Measurements from ENCODE around the gene PACSIN1.

DNA sequence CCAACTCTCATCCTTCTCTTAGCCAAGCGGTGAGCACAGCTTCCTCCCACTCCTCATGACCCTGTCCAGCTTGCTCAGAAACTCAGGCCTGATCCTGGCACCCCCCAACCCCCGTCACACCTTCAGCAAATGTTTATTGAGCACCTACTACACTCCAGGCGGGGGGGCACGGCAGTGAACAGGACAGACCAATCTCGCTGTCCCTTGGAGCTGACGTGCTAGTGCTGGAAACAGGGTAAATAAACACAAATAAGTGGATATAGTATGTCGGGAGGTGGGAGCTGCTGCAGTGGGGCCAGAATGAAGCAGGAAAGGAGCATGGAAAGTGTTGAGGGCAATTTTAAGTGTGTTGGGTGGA is 97.6 kb downstream of the PACSIN1 start:
- TF ChIP-seq, protein P1, sequence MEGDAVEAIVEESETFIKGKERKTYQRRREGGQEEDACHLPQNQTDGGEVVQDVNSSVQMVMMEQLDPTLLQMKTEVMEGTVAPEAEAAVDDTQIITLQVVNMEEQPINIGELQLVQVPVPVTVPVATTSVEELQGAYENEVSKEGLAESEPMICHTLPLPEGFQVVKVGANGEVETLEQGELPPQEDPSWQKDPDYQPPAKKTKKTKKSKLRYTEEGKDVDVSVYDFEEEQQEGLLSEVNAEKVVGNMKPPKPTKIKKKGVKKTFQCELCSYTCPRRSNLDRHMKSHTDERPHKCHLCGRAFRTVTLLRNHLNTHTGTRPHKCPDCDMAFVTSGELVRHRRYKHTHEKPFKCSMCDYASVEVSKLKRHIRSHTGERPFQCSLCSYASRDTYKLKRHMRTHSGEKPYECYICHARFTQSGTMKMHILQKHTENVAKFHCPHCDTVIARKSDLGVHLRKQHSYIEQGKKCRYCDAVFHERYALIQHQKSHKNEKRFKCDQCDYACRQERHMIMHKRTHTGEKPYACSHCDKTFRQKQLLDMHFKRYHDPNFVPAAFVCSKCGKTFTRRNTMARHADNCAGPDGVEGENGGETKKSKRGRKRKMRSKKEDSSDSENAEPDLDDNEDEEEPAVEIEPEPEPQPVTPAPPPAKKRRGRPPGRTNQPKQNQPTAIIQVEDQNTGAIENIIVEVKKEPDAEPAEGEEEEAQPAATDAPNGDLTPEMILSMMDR (IDR thresholded peaks at IDR 0.05; ENCODE audit: low read depth, low read length), result no peak
- TF ChIP-seq POLR2A (IDR thresholded peaks at IDR 0.05; ENCODE audit: extremely low read depth, insufficient read length), result no peak

Measured in NB4 (cell line).